ENCODE data around the gene FOXM1. TPM values are rescaled to one million over a fixed set of nuclear protein-coding genes. Genes with fewer than 3 reads are reported as not detected.
A peak's percentile ranks its signal among the peaks of the same experiment; 100 is the strongest.

Gene FOXM1
- total RNA-seq (2014; rRNA removed; shearing (Covaris generic)): 85.6 and 126 TPM in 2 replicates
- 91.7 and 94.6 TPM in 2 replicates for polyA plus RNA-seq (2015; cell fraction: cytosol; rRNA removed)
- polyA plus RNA-seq (2015; cell fraction: nucleus; rRNA removed): 42.9 and 43.9 TPM in 2 replicates

- DNase-seq (ENCODE audit: low read depth): peak; percentile 81
These were observed at the start of gene FOXM1, which contains the start of gene RHNO1 for GRCh38 chr12:2877047-2877952. TSS of gene FOXM1 (minus strand) at chr12:2877174. CDS start at chr12:2874478, 2,696 bp downstream. TSS of gene RHNO1 (plus strand) at chr12:2877223. CDS start at chr12:2885367, 8,144 bp downstream.

GRCh38 chr12:2925322-2925995 lies 48.5 kb upstream of the FOXM1 start:
- peak; percentile 38 for DNase-seq (ENCODE audit: low read depth)

- DNase-seq (ENCODE audit: low read depth): peak; percentile 56
These were observed 47.0 kb upstream of the FOXM1 start for GRCh38 chr12:2924019-2924418.

- DNase-seq (ENCODE audit: low read depth): no peak
These were observed 46.1 kb upstream of the FOXM1 start for GRCh38 chr12:2923057-2923456.

- peak; percentile 23 for DNase-seq (ENCODE audit: low read depth)
These were observed 45.4 kb upstream of the FOXM1 start for GRCh38 chr12:2922329-2922728.

- DNase-seq (ENCODE audit: low read depth): no peak
These were observed 42.3 kb upstream of the FOXM1 start for GRCh38 chr12:2919249-2919648.

- no peak for DNase-seq (ENCODE audit: low read depth)
These were observed 35.2 kb upstream of the FOXM1 start for GRCh38 chr12:2912216-2912575.

GRCh38 chr12:2904260-2904659 lies 27.3 kb upstream of the FOXM1 start:
- DNase-seq (ENCODE audit: low read depth): no peak

- DNase-seq (ENCODE audit: low read depth): no peak
These were observed 25.4 kb upstream of the FOXM1 start for GRCh38 chr12:2902272-2902880.

GRCh38 chr12:2900642-2901041 lies 23.7 kb upstream of the FOXM1 start:
- no peak for DNase-seq (ENCODE audit: low read depth)

GRCh38 chr12:2897418-2897817 lies 20.4 kb upstream of the FOXM1 start:
- DNase-seq (ENCODE audit: low read depth): no peak

GRCh38 chr12:2895511-2895910 lies 18.5 kb upstream of the FOXM1 start:
- no peak for DNase-seq (ENCODE audit: low read depth)

GRCh38 chr12:2895051-2895451 lies 18.1 kb upstream of the FOXM1 start:
- DNase-seq (ENCODE audit: low read depth): no peak

GRCh38 chr12:2893007-2893406 lies 16.0 kb upstream of the FOXM1 start:
- peak; percentile 36 for DNase-seq (ENCODE audit: low read depth)

GRCh38 chr12:2892246-2892645 lies 15.3 kb upstream of the FOXM1 start:
- DNase-seq (ENCODE audit: low read depth): no peak

- peak; percentile 54 for DNase-seq (ENCODE audit: low read depth)
These were observed 14.5 kb upstream of the FOXM1 start for GRCh38 chr12:2891240-2892053.

GRCh38 chr12:2890388-2891239 lies 13.6 kb upstream of the FOXM1 start, which contains the start of gene TULP3:
TSS of gene TULP3 (plus strand) at chr12:2890891. CDS start at chr12:2890948, 57 bp downstream.
- peak; percentile 93 for DNase-seq (ENCODE audit: low read depth)

- no peak for DNase-seq (ENCODE audit: low read depth)
These were observed 13.0 kb upstream of the FOXM1 start for GRCh38 chr12:2890001-2890387.

GRCh38 chr12:2886768-2887450 lies 9.9 kb upstream of the FOXM1 start:
- DNase-seq (ENCODE audit: low read depth): no peak

Measured in HT1080 (cell line).